Suprapubic skin (tissue), 4 donors: ENCODE data around the gene LRRC8D. TPM values are rescaled to one million over a fixed set of nuclear protein-coding genes. Genes with fewer than 3 reads are reported as not detected.

Source experiments
- DNase-seq, 2 donors: peaks; one replicate each; pipeline ENCODE4 v3.0.0-alpha.2; 2019; ENCODE audit warnings: low spot score in 2 of 2
- H3K27ac ChIP-seq: fragments of 200-600 bp; sonication (generic); one replicate; pipeline ENCODE4 v1.5.1; 2019
- H3K27me3 ChIP-seq: fragments of 200-600 bp; sonication (generic); one replicate; pipeline ENCODE4 v1.5.1; 2019
- H3K36me3 ChIP-seq: fragments of 200-600 bp; sonication (generic); one replicate; pipeline ENCODE4 v1.5.1; 2019
- H3K4me1 ChIP-seq: fragments of 200-600 bp; sonication (generic); one replicate; pipeline ENCODE4 v1.5.1; 2019
- H3K4me3 ChIP-seq: fragments of 200-600 bp; sonication (generic); one replicate; pipeline ENCODE4 v1.5.1; 2019; ENCODE audit warnings: mild to moderate bottlenecking
- H3K9me3 ChIP-seq: fragments of 200-600 bp; sonication (generic); one replicate; pipeline ENCODE4 v1.5.1; 2019
- CTCF ChIP-seq, 2 donors: fragments of 200-600 bp in 1 of 2; fragments of 450-650 bp in 1 of 2; sonication (generic) in 1 of 2; IDR thresholded peaks; one replicate each; pipeline ENCODE4 v1.5.1; 2016 to 2019; ENCODE audit warnings: antibody characterized with exemption in 2 of 2, mild to moderate bottlenecking in 1 of 2, moderate library complexity in 1 of 2
- EP300 ChIP-seq: sonication (generic); formaldehyde crosslinking; IDR thresholded peaks from one replicate; pipeline ENCODE4 v1.6.1; 2017; ENCODE audit warnings: antibody characterized with exemption
- POLR2A ChIP-seq, 2 donors: fragments of 450-650 bp; IDR thresholded peaks; one replicate each; pipeline ENCODE4 v1.6.1; 2017; ENCODE audit warnings: antibody characterized with exemption in 2 of 2, mild to moderate bottlenecking in 2 of 2, moderate library complexity in 2 of 2
- POLR2AphosphoS5 ChIP-seq, 3 donors: sonication (generic); formaldehyde crosslinking; IDR thresholded peaks; one replicate each; pipeline ENCODE4 v1.6.1; 2017; ENCODE audit warnings: antibody characterized with exemption in 3 of 3
- WGBS: methylation state at CpG from one replicate; pipeline ENCODE4 v1.1.5; 2018; 5-methylcytosine and 5-hydroxymethylcytosine counted together
- total RNA-seq, 4 donors: library from RNA; depleted of rRNA; stranded (reverse); fragments of >200 nt; gene quantifications; one replicate each; pipeline ENCODE4 v1.1.0, GENCODE V29; 2016

Gene LRRC8D
- total RNA-seq, 4 donors from 2014 or later = 11.7 to 24.8 (median 21.6) TPM

- no peaks in the 10 kb centered on the region for H3K36me3 ChIP-seq
- WGBS = 0% methylated on average over 4 of the region's 4 CpGs
- no peaks in the 10 kb centered on the region for H3K27me3 ChIP-seq
- peaks cover 5% of the 10 kb centered on the region for H3K4me1 ChIP-seq
- peak; percentile 87 to 88 for DNase-seq
- H3K9me3 ChIP-seq = no peaks in the 10 kb centered on the region
- TF ChIP-seq POLR2AphosphoS5 (IDR thresholded peaks at IDR 0.05) = no peak
- no peak for TF ChIP-seq POLR2A (IDR thresholded peaks at IDR 0.05)
- TF ChIP-seq EP300 = no peak
- TF ChIP-seq CTCF (IDR thresholded peaks at IDR 0.05) = peak; percentile 84 to 87
- no peak overlapping the region for H3K27ac ChIP-seq
- no peak overlapping the region for H3K4me3 ChIP-seq
Measured at GRCh38 chr1:89804642-89805237, 16.1 kb upstream of the LRRC8D start.

- DNase-seq = no peak
- WGBS = 87% methylated on average over 3 of the region's 3 CpGs
- TF ChIP-seq CTCF (IDR thresholded peaks at IDR 0.05) (no peak), POLR2A (IDR thresholded peaks at IDR 0.05) (no peak), EP300 (no peak), POLR2AphosphoS5 (IDR thresholded peaks at IDR 0.05) (no peak)
Measured at GRCh38 chr1:89806616-89807015, 14.2 kb upstream of the LRRC8D start.

DNA sequence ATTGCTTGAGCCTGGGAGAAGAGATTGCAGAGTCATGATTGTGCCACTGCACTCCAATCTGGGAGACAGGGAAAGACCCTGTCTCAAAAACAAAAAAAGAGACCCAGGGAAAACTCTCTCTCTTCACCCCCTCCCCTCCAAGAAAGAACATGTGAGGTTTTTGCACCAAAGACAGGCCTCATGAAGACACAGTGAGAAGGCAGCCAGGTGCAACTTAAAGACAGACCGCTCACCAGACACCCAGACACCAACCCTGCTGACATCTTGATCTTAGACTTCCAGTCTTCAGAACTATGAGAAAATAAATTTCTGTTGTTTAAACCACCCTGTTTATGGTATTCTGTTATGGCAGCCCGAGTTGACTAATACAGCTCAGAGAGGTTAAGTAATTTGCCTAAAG is 13.3 kb upstream of the LRRC8D start:
- DNase-seq = no peak
- peaks cover 5% of the 10 kb centered on the region for H3K4me1 ChIP-seq
- TF ChIP-seq POLR2A (IDR thresholded peaks at IDR 0.05) (no peak), POLR2AphosphoS5 (IDR thresholded peaks at IDR 0.05) (no peak), EP300 (no peak), CTCF (IDR thresholded peaks at IDR 0.05) (no peak)
- no peaks in the 10 kb centered on the region for H3K27me3 ChIP-seq
- no peaks in the 10 kb centered on the region for H3K36me3 ChIP-seq
- no peaks in the 10 kb centered on the region for H3K9me3 ChIP-seq
- no peak overlapping the region for H3K4me3 ChIP-seq
- 88% methylated on average over 2 of the region's 2 CpGs for WGBS
- no peak overlapping the region for H3K27ac ChIP-seq

More at GRCh38 chr1:89806616-89807015, 14.2 kb upstream of the LRRC8D start:
- Histone ChIP-seq H3K27me3 (no peaks in the 10 kb centered on the region), H3K4me3 (no peak overlapping the region), H3K36me3 (no peaks in the 10 kb centered on the region), H3K9me3 (no peaks in the 10 kb centered on the region), H3K27ac (no peak overlapping the region), H3K4me1 (peaks cover 5% of the 10 kb centered on the region)

- Histone ChIP-seq H3K27me3 (no peaks in the 10 kb centered on the region), H3K4me1 (peaks cover 5% of the 10 kb centered on the region), H3K36me3 (no peaks in the 10 kb centered on the region), H3K27ac (no peak overlapping the region), H3K4me3 (no peak overlapping the region), H3K9me3 (no peaks in the 10 kb centered on the region)
- 71% methylated on average over 1 of the region's 1 CpG for WGBS
- TF ChIP-seq POLR2AphosphoS5 (IDR thresholded peaks at IDR 0.05) = no peak
- no peak for TF ChIP-seq POLR2A (IDR thresholded peaks at IDR 0.05)
- no peak for TF ChIP-seq CTCF (IDR thresholded peaks at IDR 0.05)
- TF ChIP-seq EP300 = no peak
- DNase-seq = no peak
Measured at GRCh38 chr1:89807983-89808382, 12.8 kb upstream of the LRRC8D start.

- TF ChIP-seq EP300 (no peak), CTCF (IDR thresholded peaks at IDR 0.05) (no peak), POLR2AphosphoS5 (IDR thresholded peaks at IDR 0.05) (no peak), POLR2A (IDR thresholded peaks at IDR 0.05) (no peak)
- Histone ChIP-seq H3K27ac (no peak overlapping the region), H3K27me3 (no peaks in the 10 kb centered on the region), H3K4me3 (no peak overlapping the region), H3K9me3 (no peaks in the 10 kb centered on the region), H3K36me3 (no peaks in the 10 kb centered on the region), H3K4me1 (peaks cover 5% of the 10 kb centered on the region)
- no peak for DNase-seq
- 54% methylated on average over 5 of the region's 5 CpGs for WGBS
Measured at GRCh38 chr1:89808441-89809117, 12.3 kb upstream of the LRRC8D start.
